NCI-H2196 (cell line): ENCODE results near the gene NFKBIB.

ENCODE experiments used
- DNase-seq: peaks from one replicate; lab custom pipeline; 2025; ENCODE audit not compliant: unreplicated experiment; lab: John Stamatoyannopoulos, UW

NFKBIB gene

DNA sequence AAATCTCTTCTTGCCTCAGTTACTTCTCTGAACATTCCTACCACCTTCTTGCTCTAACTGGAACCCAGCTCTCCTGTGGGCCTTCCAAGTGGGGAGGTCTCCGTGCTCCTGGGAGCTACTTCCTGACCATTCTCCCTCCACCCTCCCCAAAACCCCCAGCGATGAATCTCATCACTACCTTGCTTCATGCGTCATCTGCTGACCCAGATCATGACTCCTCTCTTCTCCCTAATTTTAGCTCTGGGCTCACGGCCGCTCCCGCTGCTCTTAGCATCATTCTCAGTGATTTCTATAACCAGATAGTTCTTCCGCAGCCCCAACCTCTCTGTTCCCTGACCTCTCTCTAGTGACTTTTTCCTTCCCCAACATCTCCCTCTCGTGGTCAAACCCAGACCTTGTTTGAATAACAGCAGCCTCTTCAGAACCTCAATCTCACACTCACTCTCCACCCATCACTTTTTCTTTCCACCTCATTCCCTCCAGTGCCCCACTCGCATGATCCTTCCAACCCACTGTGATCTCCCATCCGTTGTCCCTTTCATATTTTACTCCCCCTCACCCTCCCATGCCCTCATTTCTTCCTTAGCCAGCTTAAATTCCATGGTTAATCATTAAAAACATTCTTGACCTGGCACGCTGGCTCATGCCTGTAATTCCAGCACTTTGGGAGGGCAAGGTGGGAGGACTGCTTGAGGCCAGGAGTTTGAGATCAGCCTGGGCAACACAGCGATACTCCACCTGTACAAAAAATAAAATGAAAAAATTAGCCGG, 52.8 kb downstream of the NFKBIB start:
- peak; percentile 77 for DNase-seq

DNA sequence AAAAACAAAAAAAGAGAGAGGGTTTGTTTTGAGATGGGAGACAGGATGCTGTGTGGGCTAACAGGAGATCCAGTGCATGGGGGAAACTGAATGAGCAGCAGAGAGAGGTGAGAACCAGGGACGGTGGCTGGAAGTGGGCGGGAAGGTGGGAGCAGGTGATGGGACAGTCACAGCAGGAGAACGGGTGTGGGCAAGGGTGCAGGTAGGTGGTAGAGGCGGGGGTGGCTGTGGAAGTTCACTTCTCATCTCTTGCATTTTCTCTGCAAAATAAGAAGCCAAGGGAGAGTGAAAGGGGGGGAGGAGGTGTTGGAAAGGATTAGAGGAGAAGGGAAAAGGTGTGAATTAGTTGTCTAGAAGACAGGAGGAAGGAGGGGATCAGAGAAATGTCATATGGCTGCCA, 53.9 kb downstream of the NFKBIB start:
- DNase-seq = no peak

DNA sequence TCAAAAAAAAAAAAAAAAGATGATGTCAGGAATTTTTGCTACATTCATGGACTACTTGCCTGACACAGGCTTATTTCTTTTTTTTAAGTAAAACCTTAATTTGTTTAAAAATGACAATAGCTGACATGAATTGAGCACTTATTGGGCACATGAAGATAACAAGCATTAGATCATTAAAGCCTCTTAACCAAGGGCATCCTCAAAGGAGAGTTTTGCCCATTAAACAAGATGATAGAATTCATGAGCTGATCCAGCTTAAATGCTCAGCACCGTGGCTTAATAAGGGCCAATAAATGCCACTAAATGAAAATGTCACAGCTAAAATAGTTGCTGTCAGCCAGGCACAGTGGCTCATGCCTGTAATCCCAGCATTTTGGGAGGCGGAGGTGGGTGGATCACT, 56.5 kb downstream of the NFKBIB start:
- no peak for DNase-seq

DNA sequence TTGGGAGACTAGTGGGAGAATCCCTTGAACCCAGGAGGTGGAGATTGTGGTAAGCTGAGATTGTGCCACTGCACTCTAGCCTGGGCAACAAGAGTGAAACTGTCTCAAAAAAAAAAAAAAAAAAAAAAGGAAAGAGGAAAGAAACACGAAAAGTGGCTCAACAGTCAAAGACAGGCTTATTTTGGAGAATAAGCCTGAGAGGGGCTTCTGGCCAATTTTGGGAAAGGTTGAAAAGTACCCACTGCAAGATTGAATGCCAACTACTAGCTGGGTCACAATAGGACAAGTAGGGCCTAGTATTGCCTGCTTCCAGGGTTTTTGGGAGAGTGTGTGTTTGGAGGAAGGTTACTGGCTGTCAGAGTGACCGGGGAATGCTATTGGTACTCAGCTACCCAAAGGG, 58.5 kb downstream of the NFKBIB start:
- DNase-seq = no peak
